HG02759 (cell line): ENCODE results near the gene VWA8.
"Not testable (repeated sequence)": the region's sequence is repeated elsewhere in the genome, so short reads cannot be mapped to it uniquely, and the experiment has no call there.

Experiments
- ATAC-seq: cut with Tn5 transposase; IDR thresholded peaks from one replicate; pipeline ENCODE4 v1.9.1; 2021; ENCODE audit warnings: mild to moderate bottlenecking, moderate library complexity; ENCODE audit not compliant: unreplicated experiment

VWA8 gene

DNA sequence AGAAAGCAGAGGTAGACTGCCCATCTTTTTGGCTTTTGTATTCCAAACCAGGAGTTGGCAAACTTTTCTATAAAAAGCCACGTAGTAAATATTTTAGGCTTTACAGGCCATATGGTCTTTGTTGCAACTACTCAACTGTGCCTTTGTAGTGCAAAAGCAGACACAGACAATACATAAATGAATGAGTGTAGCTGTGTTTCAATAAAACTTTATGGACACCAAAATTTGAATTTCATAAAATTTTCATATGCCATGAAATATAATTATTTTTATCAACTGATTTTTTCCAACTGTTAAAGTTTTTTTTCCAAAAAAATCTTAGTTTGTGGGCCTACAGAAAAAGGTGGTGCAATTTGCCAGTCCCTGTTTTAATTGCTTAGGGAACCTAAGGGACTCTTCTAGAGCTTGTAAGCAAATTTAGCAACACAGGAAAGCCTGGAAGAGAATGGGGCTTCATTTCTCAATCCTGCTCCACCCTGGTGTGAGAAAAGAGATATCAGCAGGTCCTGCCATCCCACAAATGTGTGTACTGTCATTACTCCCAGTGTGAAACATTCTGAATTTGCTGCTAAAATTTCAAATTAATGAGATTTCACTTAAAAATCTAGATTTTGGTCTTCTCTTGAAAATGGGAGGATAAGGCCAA, 309.4 kb downstream of the VWA8 start:
- ATAC-seq: no peak

DNA sequence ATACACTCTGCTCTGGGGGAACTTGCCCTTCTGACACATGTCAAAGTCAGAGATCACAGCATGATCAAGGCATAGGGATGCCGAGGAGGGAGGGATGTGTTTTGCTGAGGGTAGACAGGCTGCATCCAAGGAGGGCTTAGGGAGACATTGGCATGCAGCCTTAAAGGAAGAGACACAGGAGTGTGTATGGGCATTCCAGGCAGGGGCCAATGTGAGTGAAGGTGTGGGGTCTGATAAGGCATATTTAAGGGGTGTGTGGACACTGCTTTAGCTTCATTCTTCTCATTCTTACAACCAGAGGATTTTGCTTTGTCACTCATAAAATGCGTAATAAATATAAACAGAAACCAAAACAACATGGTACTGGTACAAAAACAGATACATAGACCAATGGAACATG, 310.2 kb downstream of the VWA8 start:
- no peak for ATAC-seq

DNA sequence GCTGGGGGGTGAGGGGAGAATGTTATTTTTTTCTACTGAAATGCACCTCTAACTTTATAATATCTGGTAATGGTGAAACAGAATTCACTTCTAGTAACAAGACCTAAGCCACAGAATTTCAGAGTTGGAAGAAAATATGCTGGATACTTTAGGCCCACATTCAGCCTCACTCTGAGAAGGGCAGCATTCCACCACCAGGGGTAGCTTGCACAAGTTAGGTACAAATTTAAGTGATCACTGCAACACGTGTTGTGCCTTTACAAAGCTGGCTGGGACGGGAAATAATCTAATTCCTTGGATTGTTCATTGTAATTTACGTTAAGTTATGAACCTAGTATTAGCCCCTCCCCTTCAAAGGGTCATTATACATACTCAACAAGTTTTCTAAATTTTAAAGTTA, 311.2 kb downstream of the VWA8 start:
- no peak for ATAC-seq

- ATAC-seq: no peak
Measured at GRCh38 chr13:41648314-41648935, 312.5 kb downstream of the VWA8 start.

DNA sequence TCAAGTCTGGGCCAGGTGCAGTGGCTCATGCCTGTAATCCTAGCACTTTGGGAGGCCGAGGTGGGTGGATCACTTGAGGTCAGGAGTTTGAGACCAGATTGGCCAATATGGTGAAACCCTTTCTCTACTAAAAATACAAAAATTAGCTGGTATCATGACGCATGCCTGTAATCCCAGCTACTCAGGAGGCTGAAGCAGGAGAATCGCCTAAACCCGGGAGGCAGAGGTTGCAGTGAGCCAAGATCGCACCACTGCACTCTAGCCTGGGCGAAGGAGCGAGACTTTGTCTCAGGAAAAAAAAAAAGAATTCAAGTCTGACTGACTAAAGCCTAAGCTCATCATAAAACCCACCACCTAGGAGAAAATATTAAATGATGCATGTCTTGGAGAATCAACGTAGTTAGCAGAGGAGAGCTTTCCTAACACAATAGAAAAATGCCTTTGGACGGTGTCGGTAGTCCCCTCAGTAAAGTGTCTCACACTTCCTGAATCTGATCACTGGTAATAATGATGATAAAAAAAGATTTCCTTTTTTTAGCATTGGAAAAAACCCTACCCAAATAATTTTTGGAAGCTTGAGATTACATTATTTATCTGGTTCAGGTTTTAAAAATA, 313.1 kb downstream of the VWA8 start:
- ATAC-seq: not testable (repeated sequence)

- ATAC-seq: no peak
Measured at GRCh38 chr13:41645331-41645730, 315.6 kb downstream of the VWA8 start.

DNA sequence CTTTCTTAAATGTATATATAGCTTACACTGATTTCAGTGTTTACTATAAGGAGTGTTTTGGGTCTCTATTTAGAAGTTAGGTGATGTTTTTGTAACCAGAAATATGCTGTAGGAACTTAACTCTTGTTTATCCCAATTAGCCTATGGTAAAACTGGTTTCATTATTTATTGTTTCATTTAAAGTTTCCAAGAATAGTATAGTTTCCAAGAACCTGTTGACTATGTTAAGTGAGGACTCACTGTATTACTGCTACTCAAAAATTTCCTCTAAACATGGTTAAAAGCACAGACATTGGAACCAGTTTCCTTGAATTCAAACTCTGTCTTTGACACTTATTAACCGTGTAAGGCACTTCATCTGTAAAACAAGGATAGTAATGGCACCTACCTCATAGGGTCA, 316.2 kb downstream of the VWA8 start:
- ATAC-seq: no peak

DNA sequence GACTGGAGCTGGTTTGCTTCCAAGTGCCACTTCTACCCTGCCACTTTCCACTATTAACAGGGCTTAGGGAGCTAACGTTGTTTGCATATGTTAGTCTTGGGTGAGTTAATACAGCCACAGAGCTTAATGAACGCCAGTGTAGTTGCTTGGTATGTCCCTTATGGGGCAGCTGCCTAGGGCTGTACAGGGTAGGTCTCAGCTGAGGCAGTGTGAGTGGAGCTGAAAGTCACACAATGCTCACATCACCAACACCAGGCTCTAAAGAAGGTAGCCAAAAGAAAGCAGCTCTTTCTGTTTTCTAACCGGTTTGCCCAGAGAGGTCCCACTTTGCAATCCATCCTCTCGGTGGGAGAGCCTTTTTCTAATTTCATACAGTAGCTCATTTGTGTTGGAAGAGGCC, 317.4 kb downstream of the VWA8 start:
- no peak for ATAC-seq

GRCh38 chr13:41641961-41642360, 318.9 kb downstream of the VWA8 start:
- no peak for ATAC-seq

DNA sequence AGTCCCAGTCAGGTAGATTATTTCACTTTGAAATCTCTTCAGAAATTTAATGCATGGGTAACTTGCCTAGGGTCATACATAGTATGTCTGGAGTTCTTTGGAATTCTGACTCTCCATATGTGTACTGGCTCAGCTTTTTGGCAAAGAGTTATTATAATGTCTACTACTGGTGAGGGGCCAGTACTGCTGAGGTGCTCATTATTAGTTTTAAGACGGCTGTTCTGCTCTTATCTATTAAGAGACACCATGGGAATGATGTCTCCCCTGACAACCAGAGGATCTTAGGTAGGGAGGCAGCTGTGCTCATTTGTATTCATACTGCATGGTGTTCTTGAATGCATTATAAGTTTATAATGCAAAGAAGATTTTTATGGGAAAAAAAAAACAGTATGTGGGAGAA, 319.5 kb downstream of the VWA8 start:
- no peak for ATAC-seq

- ATAC-seq: no peak
Measured at GRCh38 chr13:41639955-41640780, 320.7 kb downstream of the VWA8 start.

DNA sequence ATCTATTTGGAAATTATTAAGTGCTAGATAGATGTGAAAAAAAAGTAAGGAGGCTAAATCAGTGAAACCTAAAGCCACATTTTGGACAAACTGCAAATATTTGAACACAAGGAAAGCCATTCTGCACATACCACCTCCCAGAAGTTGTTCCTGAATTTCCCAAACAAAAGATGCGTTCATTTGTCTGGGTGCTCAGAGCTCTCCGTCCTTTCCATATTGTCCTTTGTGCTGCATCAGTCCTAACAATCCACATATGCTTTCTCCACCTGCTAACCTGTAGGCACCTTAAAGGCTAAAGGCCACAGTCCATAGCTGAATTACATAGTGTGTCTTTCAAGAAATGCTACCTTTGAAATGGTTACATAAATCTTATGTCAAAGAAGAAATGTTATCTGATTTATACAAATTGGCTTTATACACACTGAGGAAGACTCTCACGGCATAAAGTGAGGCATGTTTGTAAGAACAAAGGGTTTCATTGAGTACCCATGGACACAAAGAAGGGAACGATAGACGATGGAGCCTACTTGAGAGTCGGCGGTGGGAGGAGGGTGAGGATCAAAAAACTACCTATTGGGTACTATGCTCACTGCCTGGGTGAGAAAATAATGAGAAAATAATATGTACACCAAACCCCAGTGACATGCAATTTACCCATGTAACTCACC, 321.5 kb downstream of the VWA8 start:
- no peak for ATAC-seq

DNA sequence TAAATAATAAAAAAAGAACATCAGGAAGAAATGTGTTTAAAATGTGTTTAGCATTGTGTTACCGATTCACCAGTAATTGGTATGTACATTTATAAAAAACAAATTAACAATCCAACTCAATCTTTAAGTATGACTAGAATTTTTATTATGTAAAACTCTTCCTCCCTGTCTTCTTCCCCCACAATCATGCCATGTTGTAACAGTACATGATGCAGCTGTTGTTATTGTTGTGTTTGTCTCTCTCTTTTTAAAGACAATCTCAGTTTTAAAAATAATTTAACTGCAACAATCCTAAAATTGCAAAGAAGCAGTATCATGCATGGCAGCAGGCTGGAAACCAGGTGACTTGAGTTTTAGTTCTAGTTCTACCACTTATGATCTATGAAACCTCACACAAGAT, 323.3 kb downstream of the VWA8 start:
- ATAC-seq: no peak

- not testable (repeated sequence) for ATAC-seq
Measured at GRCh38 chr13:41637032-41637431, 323.9 kb downstream of the VWA8 start.

DNA sequence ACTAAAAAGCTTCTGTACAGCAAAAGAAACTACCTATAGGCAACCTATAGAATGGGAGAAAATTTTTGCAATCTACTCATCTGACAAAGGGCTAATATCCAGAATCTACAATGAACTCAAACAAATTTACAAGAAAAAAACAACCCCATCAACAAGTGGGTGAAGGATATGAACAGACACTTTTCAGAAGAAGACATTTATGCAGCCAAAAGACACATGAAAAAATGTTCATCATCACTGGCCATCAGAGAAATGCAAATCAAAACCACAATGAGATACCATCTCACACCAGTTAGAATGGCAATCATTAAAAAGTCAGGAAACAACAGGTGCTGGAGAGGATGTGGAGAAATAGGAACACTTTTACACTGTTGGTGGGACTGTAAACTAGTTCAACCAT, 324.3 kb downstream of the VWA8 start:
- not testable (repeated sequence) for ATAC-seq

DNA sequence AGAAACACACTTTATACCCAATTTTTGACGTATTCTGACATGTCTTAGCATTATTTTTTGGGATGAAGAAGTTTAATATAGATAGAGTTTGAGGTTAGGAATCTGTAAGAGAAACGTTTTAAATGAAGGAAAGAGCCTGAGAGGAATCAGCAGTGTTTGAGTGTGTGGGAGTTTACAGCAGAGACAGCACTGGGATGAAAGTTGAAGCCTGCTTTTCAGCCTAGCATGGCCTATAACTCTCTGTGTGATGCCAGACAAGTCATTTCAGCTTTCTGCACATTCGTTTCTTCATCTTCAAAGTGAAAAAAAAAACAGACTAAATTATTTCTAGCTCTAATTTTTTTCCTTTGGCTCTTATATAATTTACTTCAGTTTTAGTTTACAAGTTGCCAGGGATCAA, 326.5 kb downstream of the VWA8 start:
- no peak for ATAC-seq

DNA sequence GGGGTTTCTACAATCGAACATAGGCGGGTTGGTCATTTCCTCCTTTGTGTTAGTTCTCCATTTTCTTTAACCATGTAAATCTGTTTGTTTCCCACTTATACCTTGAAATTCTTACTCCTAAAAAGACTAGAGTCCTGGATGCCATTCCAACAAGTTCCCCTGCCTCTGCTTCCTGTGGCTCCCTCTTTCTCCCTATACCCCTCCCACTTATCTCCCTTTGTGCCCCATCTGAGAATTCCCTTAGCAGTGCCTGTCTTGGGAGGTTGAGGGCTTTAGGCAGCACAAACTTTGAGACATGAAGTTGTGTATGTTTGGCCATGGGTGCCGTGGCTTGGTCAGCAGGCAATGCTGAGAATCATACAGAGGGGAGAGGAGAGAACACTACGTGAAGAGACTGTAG, 327.1 kb downstream of the VWA8 start:
- no peak for ATAC-seq

DNA sequence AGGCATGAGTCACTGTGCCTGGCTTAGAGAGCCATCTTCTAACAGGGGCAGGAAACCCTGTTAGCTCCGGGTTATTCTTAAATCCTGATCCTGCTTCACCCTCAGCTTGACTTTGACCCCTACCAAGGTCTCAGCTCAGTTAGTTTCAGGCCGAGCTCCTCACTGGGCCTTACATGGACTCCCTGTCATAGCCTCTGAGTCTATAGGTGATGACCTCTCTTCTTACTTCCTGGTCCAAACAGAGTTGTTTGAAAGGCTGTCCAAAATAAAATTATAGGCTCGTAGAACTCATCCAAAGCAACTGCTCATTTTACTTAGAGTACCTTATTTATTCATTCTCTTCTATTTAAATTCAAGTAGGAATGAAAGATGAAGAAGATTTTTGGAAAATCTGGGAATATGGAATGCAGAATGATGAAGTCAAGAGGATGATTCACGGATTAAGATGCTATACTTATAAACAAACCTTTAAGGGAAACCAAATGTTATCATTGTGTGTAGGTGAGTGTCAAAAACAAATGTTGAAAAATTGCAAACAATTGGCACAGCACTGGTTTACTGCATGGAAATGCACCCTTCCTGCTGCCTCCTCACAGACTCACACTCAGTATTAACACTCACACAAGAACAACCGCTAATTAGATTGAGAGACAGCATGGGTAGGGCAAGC, 329.5 kb downstream of the VWA8 start:
- no peak for ATAC-seq

DNA sequence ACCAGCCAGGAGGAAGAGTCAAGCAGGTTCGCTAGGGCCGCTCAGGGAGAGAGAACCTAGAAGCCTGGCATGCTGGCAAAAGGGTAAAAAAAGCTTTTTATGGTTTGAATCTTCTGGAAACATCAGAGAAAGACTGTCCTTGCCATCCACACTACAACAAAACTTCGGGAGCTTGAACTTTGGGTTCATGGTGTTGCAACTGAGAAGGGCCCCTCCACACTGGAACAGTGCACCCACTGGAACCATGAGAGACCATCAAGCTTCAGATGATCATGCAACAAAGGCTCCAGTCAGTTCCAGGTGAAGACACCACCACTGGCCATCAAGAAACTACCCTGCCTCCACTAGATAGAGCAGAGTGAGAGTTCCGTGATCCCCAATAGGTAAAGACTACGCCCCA, 333.5 kb downstream of the VWA8 start:
- ATAC-seq: no peak

- ATAC-seq: no peak
Measured at GRCh38 chr13:41624041-41624440, 336.9 kb downstream of the VWA8 start.
